ENCODE results near the gene CDK14.

Gene CDK14

DNA sequence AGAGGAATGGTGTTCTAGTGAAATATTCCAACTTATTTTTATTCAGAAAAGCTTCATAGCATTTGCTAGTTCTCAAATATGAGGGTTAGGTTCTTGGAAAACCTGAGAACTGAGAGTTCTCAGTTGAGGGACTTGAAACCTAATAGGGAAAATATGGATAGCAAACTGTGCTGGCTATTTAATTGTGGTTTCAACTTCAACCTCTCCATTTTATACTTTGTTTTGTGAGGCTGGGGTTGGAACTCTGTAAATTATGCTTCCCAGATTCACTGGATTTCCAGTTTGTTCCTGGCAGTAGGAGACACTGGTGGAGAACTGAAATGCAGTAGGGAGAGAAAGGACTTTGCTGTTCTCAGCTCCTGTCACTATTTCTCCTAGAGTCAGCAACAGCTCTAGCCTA lies 52.7 kb downstream of the CDK14 start:
- Histone ChIP-seq H3K9ac (ENCODE audit: low read depth, low read length, poor library complexity, severe bottlenecking) (no peak overlapping the region), H3K36me3 (ENCODE audit: insufficient read depth, low read length) (no peaks in the 10 kb centered on the region), H3K4me1 (ENCODE audit: insufficient read depth, low read length, poor library complexity, severe bottlenecking) (no peaks in the 10 kb centered on the region), H3F3A (ENCODE audit: low read depth) (no peaks in the 10 kb centered on the region), H3K27me3 (ENCODE audit: insufficient read depth, low read length, poor library complexity, severe bottlenecking) (no peaks in the 10 kb centered on the region), H3K9me2 (replicated peaks; ENCODE audit: low read depth, low read length) (no peaks in the 10 kb centered on the region), H3K9me3 (ENCODE audit: insufficient read depth, low read depth, low read length) (no peaks in the 10 kb centered on the region), H2AFZ (ENCODE audit: low read length) (no peak overlapping the region), H3K4me2 (ENCODE audit: low read depth, low read length, poor library complexity, severe bottlenecking) (no peak overlapping the region), H3K4me3 (ENCODE audit: low read length, poor library complexity, severe bottlenecking) (no peak overlapping the region), H4K20me1 (ENCODE audit: insufficient read depth, low read length, poor library complexity, severe bottlenecking) (no peaks in the 10 kb centered on the region), H3K79me2 (ENCODE audit: insufficient read depth, low read length) (no peaks in the 10 kb centered on the region)
- no peak for TF ChIP-seq EZH2phosphoT487 (IDR thresholded peaks at IDR 0.05; ENCODE audit: borderline replicate concordance)
- no peak for TF ChIP-seq CTCF (conservative IDR thresholded peaks at IDR 0.05; ENCODE audit: low read length)

DNA sequence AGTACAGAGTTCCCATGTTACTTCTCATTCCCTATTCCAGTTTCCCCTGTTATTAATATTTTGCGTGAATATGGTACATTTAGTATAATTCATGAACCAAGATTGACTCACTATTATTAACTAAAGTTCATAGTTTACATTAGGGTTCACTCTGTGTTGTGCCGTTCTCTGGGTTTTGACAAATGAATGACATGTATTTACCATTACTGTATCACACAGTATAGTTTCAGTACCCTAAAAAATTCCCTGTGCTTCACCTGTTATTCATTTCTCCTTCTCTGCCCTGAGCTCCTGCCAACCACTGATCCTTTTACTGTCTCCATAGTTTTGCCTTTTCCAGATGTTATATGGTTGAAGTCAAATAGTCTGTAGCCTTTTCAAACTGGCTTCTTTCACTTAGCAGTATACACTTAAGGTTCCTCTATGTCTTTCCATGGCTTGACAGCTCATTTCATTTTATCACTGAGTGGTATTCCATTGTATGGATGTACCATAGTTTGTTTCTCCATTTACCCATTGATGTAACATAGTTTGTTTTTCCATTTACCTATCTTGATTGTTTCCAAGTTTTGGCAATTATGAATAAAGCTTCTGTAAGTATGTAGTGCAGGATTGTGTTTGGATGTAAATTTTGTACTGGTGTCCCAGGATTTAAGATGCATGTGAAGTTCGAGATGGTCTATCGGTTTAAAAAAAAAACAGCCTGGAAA lies 58.8 kb downstream of the CDK14 start:
- Histone ChIP-seq H2AFZ (ENCODE audit: low read length) (no peak overlapping the region), H4K20me1 (ENCODE audit: insufficient read depth, low read length, poor library complexity, severe bottlenecking) (no peaks in the 10 kb centered on the region), H3K9ac (ENCODE audit: low read depth, low read length, poor library complexity, severe bottlenecking) (no peak overlapping the region), H3F3A (ENCODE audit: low read depth) (no peaks in the 10 kb centered on the region), H3K9me3 (ENCODE audit: insufficient read depth, low read depth, low read length) (no peaks in the 10 kb centered on the region), H3K79me2 (ENCODE audit: insufficient read depth, low read length) (no peaks in the 10 kb centered on the region), H3K4me2 (ENCODE audit: low read depth, low read length, poor library complexity, severe bottlenecking) (no peak overlapping the region), H3K27me3 (ENCODE audit: insufficient read depth, low read length, poor library complexity, severe bottlenecking) (no peaks in the 10 kb centered on the region), H3K4me3 (ENCODE audit: low read length, poor library complexity, severe bottlenecking) (no peak overlapping the region), H3K9me2 (replicated peaks; ENCODE audit: low read depth, low read length) (no peaks in the 10 kb centered on the region), H3K4me1 (ENCODE audit: insufficient read depth, low read length, poor library complexity, severe bottlenecking) (no peaks in the 10 kb centered on the region), H3K36me3 (ENCODE audit: insufficient read depth, low read length) (no peaks in the 10 kb centered on the region)
- no peak for TF ChIP-seq CTCF (conservative IDR thresholded peaks at IDR 0.05; ENCODE audit: low read length)
- TF ChIP-seq EZH2phosphoT487 (IDR thresholded peaks at IDR 0.05; ENCODE audit: borderline replicate concordance), result no peak

- H3K9ac ChIP-seq (ENCODE audit: low read depth, low read length, poor library complexity, severe bottlenecking), result no peak overlapping the region
- H3K4me2 ChIP-seq (ENCODE audit: low read depth, low read length, poor library complexity, severe bottlenecking), result no peak overlapping the region
- no peaks in the 10 kb centered on the region for H4K20me1 ChIP-seq (ENCODE audit: insufficient read depth, low read length, poor library complexity, severe bottlenecking)
- no peaks in the 10 kb centered on the region for H3K4me1 ChIP-seq (ENCODE audit: insufficient read depth, low read length, poor library complexity, severe bottlenecking)
- no peak overlapping the region for H3K4me3 ChIP-seq (ENCODE audit: low read length, poor library complexity, severe bottlenecking)
- TF ChIP-seq CTCF (conservative IDR thresholded peaks at IDR 0.05; ENCODE audit: low read length), result no peak
- TF ChIP-seq EZH2phosphoT487 (IDR thresholded peaks at IDR 0.05; ENCODE audit: borderline replicate concordance), result no peak
- H3K9me2 ChIP-seq (replicated peaks; ENCODE audit: low read depth, low read length), result no peaks in the 10 kb centered on the region
- no peaks in the 10 kb centered on the region for H3F3A ChIP-seq (ENCODE audit: low read depth)
- no peaks in the 10 kb centered on the region for H3K36me3 ChIP-seq (ENCODE audit: insufficient read depth, low read length)
- H2AFZ ChIP-seq (ENCODE audit: low read length), result no peak overlapping the region
- H3K27me3 ChIP-seq (ENCODE audit: insufficient read depth, low read length, poor library complexity, severe bottlenecking), result no peaks in the 10 kb centered on the region
- no peaks in the 10 kb centered on the region for H3K9me3 ChIP-seq (ENCODE audit: insufficient read depth, low read depth, low read length)
- no peaks in the 10 kb centered on the region for H3K79me2 ChIP-seq (ENCODE audit: insufficient read depth, low read length)
Observed at GRCh38 chr7:90655566-90655965, 59.4 kb downstream of the CDK14 start.

Data from Loucy (cell line).